GM19043 (cell line): Measurements from ENCODE around the gene SCFD2.

Experiments used
- ATAC-seq: cut with Tn5 transposase; IDR thresholded peaks from one replicate; pipeline ENCODE4 v1.9.1; 2021; ENCODE audit warnings: low read depth; ENCODE audit not compliant: unreplicated experiment

The SCFD2 gene

DNA sequence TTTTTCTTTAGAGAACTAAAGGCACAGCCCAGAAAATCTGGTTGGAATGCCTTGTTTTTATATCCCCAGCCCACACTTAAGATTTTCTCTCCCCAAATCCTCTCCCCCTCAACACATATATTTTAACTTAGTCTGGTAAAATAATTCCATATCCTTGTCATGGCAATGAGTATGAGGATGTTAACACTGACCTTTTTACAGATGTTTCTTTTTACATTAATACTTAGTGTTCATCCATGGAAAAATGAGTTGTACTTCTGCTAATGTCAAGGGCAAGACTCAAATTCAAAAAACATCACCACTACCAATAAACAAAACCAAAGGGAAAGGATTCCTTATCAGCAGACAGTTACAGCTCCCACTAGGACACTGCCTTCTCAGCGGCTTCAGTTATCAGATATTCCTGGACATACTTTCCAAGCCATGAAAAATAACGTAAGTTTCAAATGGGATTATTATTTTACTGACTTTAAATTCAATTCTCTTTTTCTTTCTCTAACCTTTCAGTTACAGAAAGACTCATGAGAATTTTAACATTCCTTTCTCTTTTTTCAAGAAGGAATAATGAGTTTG, 420.4 kb downstream of the SCFD2 start:
- no peak for ATAC-seq

- no peak for ATAC-seq
Measured at GRCh38 chr4:52943677-52944076, 422.2 kb downstream of the SCFD2 start.

DNA sequence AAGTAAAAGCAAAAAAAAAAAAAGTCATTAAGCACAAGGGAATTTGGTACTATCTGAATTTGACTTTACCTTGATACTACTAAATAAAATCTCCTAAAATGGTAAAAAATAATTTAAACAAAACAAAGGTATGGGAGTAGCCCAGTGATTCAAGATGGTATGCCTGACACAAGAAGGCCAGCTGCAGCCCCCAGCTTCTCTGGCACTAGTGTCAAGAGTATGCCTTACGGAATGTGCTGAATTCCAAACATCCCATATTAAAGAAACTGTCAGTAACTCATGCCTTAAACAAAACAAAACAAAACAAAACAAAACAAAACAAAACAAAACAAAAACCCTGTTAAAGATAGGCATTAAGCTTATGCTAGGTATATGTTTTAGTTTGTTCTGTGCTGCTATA, 422.9 kb downstream of the SCFD2 start:
- ATAC-seq: no peak

- ATAC-seq: no peak
Measured at GRCh38 chr4:52941450-52941849, 424.4 kb downstream of the SCFD2 start.

DNA sequence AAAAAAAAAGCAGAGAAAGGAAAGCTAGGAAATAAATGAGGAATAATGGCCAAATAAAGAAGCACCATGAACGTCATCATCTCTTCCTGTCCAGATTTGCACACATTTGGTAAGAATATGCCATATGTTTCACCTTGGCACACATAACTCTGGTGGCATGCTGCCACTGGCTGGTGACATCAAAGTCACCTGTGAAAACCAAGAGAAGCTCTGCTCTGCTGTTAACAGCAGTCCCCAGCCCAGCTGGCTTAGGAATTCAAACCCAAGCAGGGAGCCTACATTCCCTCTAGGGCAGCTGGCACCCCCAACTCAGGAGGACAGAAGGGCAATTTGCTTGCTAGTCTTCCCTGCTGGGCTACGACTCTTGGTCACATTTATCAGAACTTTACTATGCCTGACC, 426.1 kb downstream of the SCFD2 start:
- no peak for ATAC-seq

DNA sequence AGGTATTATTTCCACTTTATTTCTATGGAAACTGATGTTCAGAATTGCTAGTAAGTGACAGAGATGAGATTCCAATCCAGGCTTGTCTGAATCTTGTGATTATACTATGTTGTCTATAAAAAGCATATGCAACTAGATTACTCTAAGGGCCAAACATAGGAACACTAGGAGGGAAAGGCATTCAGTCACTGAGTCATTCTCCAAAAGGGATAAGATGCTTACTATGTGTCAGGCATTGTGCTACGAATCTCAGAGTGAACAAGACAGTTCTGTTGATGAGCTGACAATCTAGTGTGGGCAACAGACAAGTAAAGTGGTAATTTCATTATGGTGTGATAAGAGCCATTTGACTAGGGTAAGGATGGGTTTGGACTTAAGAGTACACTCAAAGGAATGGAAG, 426.5 kb downstream of the SCFD2 start:
- no peak for ATAC-seq

- ATAC-seq: no peak
Measured at GRCh38 chr4:52937829-52938228, 428.0 kb downstream of the SCFD2 start.

DNA sequence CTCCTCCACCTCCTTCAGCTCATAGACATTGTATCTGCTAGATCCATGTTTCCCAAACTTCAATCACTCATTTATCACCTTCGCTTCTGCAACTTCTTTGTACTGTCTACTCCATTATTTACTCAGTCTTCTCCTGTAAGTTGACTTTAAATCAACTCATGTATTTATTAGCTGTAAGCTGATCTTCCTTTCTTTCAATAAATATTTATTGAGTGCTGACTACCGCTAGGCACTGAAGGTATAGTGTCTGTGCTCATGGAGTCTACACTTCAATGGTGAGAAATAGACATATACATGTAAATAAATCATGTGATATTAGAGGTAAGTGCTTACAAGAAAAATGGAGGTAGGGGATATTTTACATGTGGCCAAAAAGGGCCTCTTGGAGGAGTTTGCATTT, 429.1 kb downstream of the SCFD2 start:
- ATAC-seq: no peak

- no peak for ATAC-seq
Measured at GRCh38 chr4:52935317-52935716, 430.5 kb downstream of the SCFD2 start.

GRCh38 chr4:52933738-52934137, 432.1 kb downstream of the SCFD2 start:
- ATAC-seq: no peak

DNA sequence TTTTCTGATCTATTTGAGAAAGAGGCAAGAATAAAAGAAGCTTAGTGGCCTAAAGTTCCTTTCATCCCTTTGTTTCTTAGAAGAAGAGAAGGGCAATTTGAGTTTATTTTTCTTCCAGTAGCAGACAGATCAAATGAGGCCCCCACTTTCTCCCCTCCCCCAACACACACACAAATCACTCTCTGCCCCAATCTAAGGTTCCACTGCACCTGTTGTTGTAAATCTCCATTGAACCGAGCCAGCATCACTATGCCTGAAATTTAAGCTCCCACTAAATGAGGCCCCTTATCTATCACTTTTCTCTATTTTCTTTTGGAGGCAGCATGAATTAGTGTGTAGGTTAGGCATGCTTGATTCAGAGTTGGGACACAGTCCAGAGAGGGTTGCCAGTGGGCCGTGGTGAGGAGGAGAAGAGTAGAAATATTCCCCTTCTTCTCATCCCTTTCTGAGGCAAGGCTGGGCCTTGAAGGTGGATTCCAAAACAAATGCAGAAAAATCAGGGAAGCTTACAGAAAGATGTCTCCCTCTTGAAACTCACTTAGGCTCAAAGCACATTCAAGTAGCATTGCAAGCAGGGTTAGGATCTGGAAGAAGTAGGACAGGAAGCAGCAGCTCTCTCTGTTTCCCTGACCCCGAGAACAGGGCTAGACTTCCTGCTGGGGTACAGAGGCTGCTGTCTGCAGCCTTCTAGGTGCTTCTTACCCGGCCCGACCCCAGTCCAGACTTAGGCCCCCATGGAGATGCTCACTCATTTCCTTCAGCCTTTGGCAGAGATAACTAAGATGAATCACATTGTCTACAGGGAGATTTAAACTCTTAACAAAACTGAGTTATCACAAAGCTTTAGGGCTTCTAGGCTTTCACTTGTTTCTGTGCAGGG, 433.0 kb downstream of the SCFD2 start:
- ATAC-seq: no peak

- ATAC-seq: no peak
Measured at GRCh38 chr4:52931243-52931642, 434.6 kb downstream of the SCFD2 start.

GRCh38 chr4:52926196-52926974, 439.5 kb downstream of the SCFD2 start:
- no peak for ATAC-seq

- no peak for ATAC-seq
Measured at GRCh38 chr4:52925531-52925968, 440.3 kb downstream of the SCFD2 start.

DNA sequence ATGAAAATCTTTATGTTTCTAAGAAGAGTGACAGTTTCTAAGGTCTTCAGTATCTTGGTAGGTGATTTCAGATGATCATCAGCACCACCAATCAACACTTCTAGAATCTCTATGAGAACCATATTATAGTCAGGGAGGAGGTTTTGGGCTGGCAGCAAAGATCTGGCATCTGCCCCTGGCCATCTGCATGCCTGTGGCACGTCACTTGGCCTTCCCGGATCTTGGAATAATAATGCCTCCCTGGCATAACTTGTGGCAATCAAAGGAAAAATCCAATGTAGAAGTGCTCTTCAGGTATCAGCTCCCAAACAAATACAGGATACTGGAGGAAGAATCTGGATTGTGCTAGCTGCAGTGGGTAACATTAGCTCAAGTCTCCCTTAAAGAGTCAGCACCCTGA, 446.4 kb downstream of the SCFD2 start:
- no peak for ATAC-seq

GRCh38 chr4:52917817-52918216, 448.0 kb downstream of the SCFD2 start:
- no peak for ATAC-seq

DNA sequence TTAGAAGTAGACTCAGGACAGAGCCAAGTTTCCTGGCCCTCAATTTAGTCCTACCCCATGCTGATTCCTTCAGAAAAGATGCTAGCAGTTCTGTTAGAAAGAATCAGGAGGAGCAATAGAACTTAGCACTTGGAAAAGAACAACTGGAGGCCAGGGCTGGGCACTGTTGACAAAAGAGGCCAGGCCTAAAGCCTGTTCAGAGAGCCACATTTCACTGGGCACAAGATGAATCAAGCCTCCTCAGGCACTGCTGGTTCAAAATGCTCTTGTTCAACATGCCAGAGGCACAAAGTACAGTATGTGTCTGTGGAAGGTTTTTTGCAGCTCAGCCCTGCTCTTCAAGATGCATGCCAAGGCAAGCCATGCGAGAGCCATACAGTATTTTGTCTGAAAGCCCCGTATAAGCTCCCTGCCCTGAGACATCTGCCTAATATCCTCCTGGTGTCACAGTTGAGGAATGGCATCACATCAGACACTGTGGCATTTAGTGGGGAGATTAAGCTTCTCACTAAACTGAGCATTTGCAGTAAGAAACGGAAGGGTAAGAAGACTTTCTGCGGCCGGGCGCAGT, 450.0 kb downstream of the SCFD2 start:
- ATAC-seq: no peak

- no peak for ATAC-seq
Measured at GRCh38 chr4:52915191-52915590, 450.7 kb downstream of the SCFD2 start.

- no peak for ATAC-seq
Measured at GRCh38 chr4:52914051-52914605, 451.7 kb downstream of the SCFD2 start.

- ATAC-seq: no peak
Measured at GRCh38 chr4:52912608-52913007, 453.3 kb downstream of the SCFD2 start.
